Mammary epithelial cell (primary cell): ENCODE data around the gene ARNT2.

Experiments
- CTCF ChIP-seq, 2 donors: IDR thresholded peaks in 1 of 2; conservative IDR thresholded peaks in 1 of 2; 2 replicates each; pipeline ENCODE4 v1.5.1; 2011 to 2012; ENCODE audit warnings: inconsistent platforms in 2 of 2, low read length in 2 of 2, mild to moderate bottlenecking in 2 of 2, control low read depth in 1 of 2, low read depth in 1 of 2; ENCODE audit not compliant: insufficient read depth in 1 of 2; ENCODE audit errors: extremely low read depth in 1 of 2
- EZH2 ChIP-seq: IDR thresholded peaks from 2 replicates; pipeline ENCODE4 v1.6.1; 2012; ENCODE audit warnings: low read length, inconsistent platforms, borderline replicate concordance

GRCh38 chr15:80440024-80440423 is 35.8 kb downstream of the ARNT2 start:
- TF ChIP-seq CTCF (conservative IDR thresholded peaks at IDR 0.05 in 1 of 2, IDR thresholded peaks at IDR 0.05 in 1 of 2; ENCODE audit: extremely low read depth in 1 of 2, insufficient read depth in 1 of 2, low read depth in 1 of 2, low read length in 2 of 2), result no peak
- TF ChIP-seq EZH2, result no peak
